Activated T-helper 2 cell treated with anti-CD3 and anti-CD28 coated beads, Interferon-gamma antibody, Interleukin-2, Interleukin-4, amounts not matched to agents 10 μg/mL and 5 μg/mL and 100 μg/mL, durations not matched to agents 14 hours and 24 hours and 36 hours (primary cell): ENCODE measurements around the gene ENTR1. TPM values are rescaled to one million over a fixed set of nuclear protein-coding genes. Genes with fewer than 3 reads are reported as not detected.
"Not testable (repeated sequence)": the region's sequence is repeated elsewhere in the genome, so short reads cannot be mapped to it uniquely, and the experiment has no call there.

Source experiments
- DNase-seq: peaks from one replicate; pipeline ENCODE4 v3.0.0; 2021; ENCODE audit warnings: low spot score
- H3K27ac Mint-ChIP-seq: one replicate; pipeline ENCODE4 v1.8.0; 2021; ENCODE audit warnings: mixed read lengths
- H3K27me3 Mint-ChIP-seq: one replicate; pipeline ENCODE4 v1.8.0; 2021; ENCODE audit warnings: low read depth, mixed read lengths
- H3K36me3 Mint-ChIP-seq: one replicate; pipeline ENCODE4 v1.8.0; 2021; ENCODE audit warnings: low read depth, mixed read lengths
- H3K4me1 Mint-ChIP-seq: one replicate; pipeline ENCODE4 v1.8.0; 2021; ENCODE audit warnings: low read depth, mixed read lengths
- H3K4me3 Mint-ChIP-seq: one replicate; pipeline ENCODE4 v1.8.0; 2021; ENCODE audit warnings: low read depth, mild to moderate bottlenecking, moderate library complexity, mixed read lengths
- H3K9me3 Mint-ChIP-seq: one replicate; pipeline ENCODE4 v1.8.0; 2021; ENCODE audit warnings: mixed read lengths
- intact Hi-C: fragments of 100-400 bp; cut with micrococcal nuclease; formaldehyde crosslinking; loops from one replicate; pipeline ENCODE4 v1.15.1; 2023
- total RNA-seq: library from RNA; stranded (reverse); gene quantifications from 2 replicates; pipeline ENCODE4 v1.2.3, GENCODE V29; 2022

Gene ENTR1
- total RNA-seq, 1 donor from 2014 or later: 75.6 TPM

- no peaks in the 10 kb centered on the region for H3K27me3 Mint-ChIP-seq
- peaks cover 4% of the 10 kb centered on the region for H3K4me1 Mint-ChIP-seq
- no peak for DNase-seq
- H3K27ac Mint-ChIP-seq: no peak overlapping the region
- intact Hi-C loops: no loop called here
- peaks cover 63% of the 10 kb centered on the region for H3K36me3 Mint-ChIP-seq
- no peak overlapping the region for H3K4me3 Mint-ChIP-seq
- H3K9me3 Mint-ChIP-seq: no peaks in the 10 kb centered on the region
Observed at GRCh38 chr9:136423432-136424146, 13.2 kb upstream of the ENTR1 start.

- intact Hi-C loops: no loop called here
- no peaks in the 10 kb centered on the region for H3K9me3 Mint-ChIP-seq
- no peak overlapping the region for H3K27ac Mint-ChIP-seq
- H3K4me1 Mint-ChIP-seq: peaks cover 4% of the 10 kb centered on the region
- no peak for DNase-seq
- no peak overlapping the region for H3K4me3 Mint-ChIP-seq
- no peaks in the 10 kb centered on the region for H3K27me3 Mint-ChIP-seq
- H3K36me3 Mint-ChIP-seq: peaks cover 66% of the 10 kb centered on the region
Observed at GRCh38 chr9:136422876-136423275, 12.5 kb upstream of the ENTR1 start.

GRCh38 chr9:136421791-136422190 is 11.4 kb upstream of the ENTR1 start:
- Mint-ChIP-seq H3K36me3 (peaks cover 69% of the 10 kb centered on the region), H3K27ac (no peak overlapping the region), H3K4me1 (peaks cover 4% of the 10 kb centered on the region), H3K9me3 (no peaks in the 10 kb centered on the region), H3K27me3 (no peaks in the 10 kb centered on the region), H3K4me3 (no peak overlapping the region)
- intact Hi-C loops: no loop called here
- DNase-seq: no peak

- H3K4me3 Mint-ChIP-seq: no peak overlapping the region
- no peaks in the 10 kb centered on the region for H3K4me1 Mint-ChIP-seq
- no peaks in the 10 kb centered on the region for H3K9me3 Mint-ChIP-seq
- DNase-seq: no peak
- intact Hi-C loops: no loop called here
- H3K27me3 Mint-ChIP-seq: no peaks in the 10 kb centered on the region
- H3K36me3 Mint-ChIP-seq: peaks cover 71% of the 10 kb centered on the region
- H3K27ac Mint-ChIP-seq: no peak overlapping the region
Observed at GRCh38 chr9:136419092-136419420, 8.6 kb upstream of the ENTR1 start.

DNA sequence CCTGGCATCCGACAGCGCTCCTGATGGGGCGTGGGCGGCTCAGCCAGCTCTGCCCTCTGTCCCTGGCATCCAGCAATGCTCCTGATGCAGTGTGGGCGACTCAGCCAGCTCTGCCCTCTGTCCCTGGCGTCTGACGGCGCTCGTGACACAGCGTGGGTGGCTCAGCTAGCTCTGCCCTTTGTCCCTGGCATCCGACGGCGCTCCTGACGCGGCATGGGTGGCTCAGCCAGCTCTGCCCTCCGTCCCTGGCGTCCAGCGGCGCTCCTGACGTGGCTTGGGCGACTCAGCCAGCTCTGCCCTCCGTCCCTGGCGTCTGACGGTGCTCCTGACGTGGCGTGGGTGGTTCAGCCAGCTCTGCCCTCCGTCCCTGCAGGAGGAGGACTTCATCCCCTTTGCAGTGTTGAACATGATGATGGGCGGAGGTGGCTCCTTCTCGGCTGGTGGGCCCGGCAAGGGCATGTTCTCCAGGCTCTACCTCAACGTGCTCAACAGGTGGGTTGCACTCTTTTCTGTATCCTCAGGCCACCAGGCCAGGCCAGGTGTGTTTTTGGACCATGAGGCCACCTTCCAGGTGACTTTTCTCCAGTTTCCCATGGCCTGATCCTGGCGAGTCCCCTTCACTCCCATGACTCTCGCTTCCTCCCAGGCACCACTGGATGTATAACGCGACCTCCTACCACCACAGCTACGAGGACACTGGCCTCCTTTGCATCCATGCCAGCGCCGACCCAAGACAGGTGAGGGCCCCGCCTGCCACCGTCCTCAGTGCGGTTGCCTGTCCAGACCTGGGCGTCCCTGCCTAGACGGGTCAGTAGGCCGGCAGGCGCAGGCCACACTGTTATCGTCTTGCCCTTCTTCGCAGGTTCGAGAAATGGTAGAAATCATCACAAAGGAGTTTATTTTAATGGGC is 8.0 kb upstream of the ENTR1 start:
- no peak overlapping the region for H3K27ac Mint-ChIP-seq

DNA sequence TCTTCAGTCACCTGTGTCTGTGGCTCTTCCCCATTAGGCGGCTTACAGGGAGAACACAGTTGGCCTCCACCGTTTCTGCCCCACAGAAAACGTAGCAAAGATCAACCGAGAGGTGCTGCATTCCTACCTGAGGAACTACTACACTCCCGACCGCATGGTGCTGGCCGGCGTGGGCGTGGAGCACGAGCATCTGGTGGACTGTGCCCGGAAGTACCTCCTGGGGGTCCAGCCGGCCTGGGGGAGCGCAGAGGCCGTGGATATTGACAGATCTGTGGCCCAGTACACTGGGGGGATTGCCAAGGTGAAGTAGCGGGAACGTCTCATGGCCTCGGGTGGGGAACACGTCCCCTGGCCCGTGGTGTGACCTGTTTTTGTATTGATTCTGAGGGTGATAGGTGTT is 6.5 kb upstream of the ENTR1 start:
- no peaks in the 10 kb centered on the region for H3K9me3 Mint-ChIP-seq
- no peak for DNase-seq
- H3K4me3 Mint-ChIP-seq: no peak overlapping the region
- H3K27me3 Mint-ChIP-seq: no peaks in the 10 kb centered on the region
- intact Hi-C loops: no loop called here
- H3K4me1 Mint-ChIP-seq: peaks cover 6% of the 10 kb centered on the region
- H3K36me3 Mint-ChIP-seq: peaks cover 79% of the 10 kb centered on the region
- H3K27ac Mint-ChIP-seq: no peak overlapping the region

More for the DNA sequence above, 8.0 kb upstream of the ENTR1 start:
- intact Hi-C loops: no loop called here
- H3K36me3 Mint-ChIP-seq: peaks cover 73% of the 10 kb centered on the region
- no peak for DNase-seq
- no peaks in the 10 kb centered on the region for H3K4me1 Mint-ChIP-seq
- no peaks in the 10 kb centered on the region for H3K27me3 Mint-ChIP-seq
- H3K9me3 Mint-ChIP-seq: no peaks in the 10 kb centered on the region
- H3K4me3 Mint-ChIP-seq: no peak overlapping the region

DNA sequence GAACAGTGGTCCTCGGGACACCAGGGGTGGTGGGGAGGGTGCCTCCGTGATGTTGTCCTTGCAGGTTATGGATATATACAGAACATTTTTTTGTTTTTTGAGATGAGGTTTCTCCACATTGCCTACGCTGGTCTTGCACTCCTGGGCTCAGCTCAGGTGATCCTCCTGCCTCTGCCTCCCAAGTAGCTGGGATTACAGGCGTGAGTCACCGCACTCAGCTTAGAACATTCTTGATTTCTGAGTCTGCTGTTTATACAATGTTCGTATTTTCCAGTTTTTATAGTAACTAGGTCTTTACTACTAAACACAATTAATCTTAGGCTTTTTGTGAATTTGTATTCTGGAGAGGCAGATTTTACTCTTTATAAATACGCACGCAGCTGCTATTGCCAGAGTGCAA is 6.0 kb upstream of the ENTR1 start:
- Mint-ChIP-seq H3K27ac (no peak overlapping the region), H3K9me3 (no peaks in the 10 kb centered on the region), H3K4me3 (no peak overlapping the region), H3K36me3 (peaks cover 78% of the 10 kb centered on the region), H3K27me3 (no peaks in the 10 kb centered on the region), H3K4me1 (peaks cover 9% of the 10 kb centered on the region)
- intact Hi-C loops: no loop called here
- no peak for DNase-seq

- Mint-ChIP-seq H3K4me3 (no peak overlapping the region), H3K27ac (no peak overlapping the region), H3K9me3 (no peaks in the 10 kb centered on the region), H3K4me1 (peaks cover 29% of the 10 kb centered on the region), H3K36me3 (peaks cover 76% of the 10 kb centered on the region), H3K27me3 (no peaks in the 10 kb centered on the region)
- intact Hi-C loops: no loop called here
- no peak for DNase-seq
Observed at GRCh38 chr9:136412962-136413361, 2.5 kb upstream of the ENTR1 start.

GRCh38 chr9:136411378-136411777 is 964 bp upstream of the ENTR1 start:
- H3K27ac Mint-ChIP-seq: peak overlapping the region; percentile 86
- DNase-seq: no peak
- H3K36me3 Mint-ChIP-seq: peaks cover 75% of the 10 kb centered on the region
- H3K4me1 Mint-ChIP-seq: peaks cover 32% of the 10 kb centered on the region
- intact Hi-C loops: loop anchor here (2.0 kb wide), 1 partner anchor 71 kb away; the partner anchor contains the start of gene SEC16A
- H3K4me3 Mint-ChIP-seq: peak overlapping the region; percentile 95
- no peaks in the 10 kb centered on the region for H3K27me3 Mint-ChIP-seq
- no peaks in the 10 kb centered on the region for H3K9me3 Mint-ChIP-seq

GRCh38 chr9:136409557-136410455 is 608 bp downstream of the ENTR1 start:
- Mint-ChIP-seq H3K36me3 (peaks cover 78% of the 10 kb centered on the region), H3K27me3 (no peaks in the 10 kb centered on the region), H3K4me3 (peak overlapping the region; percentile 92), H3K9me3 (no peaks in the 10 kb centered on the region), H3K27ac (peak overlapping the region; percentile 95), H3K4me1 (peaks cover 39% of the 10 kb centered on the region)
- DNase-seq: peak; percentile 32
- intact Hi-C loops: loop anchor here (1.0 to 10.0 kb wide), 5 partner anchors 10 to 295 kb away; partner anchors contain the start of genes GPSM1, SEC16A, SNAPC4 and TMEM250

DNA sequence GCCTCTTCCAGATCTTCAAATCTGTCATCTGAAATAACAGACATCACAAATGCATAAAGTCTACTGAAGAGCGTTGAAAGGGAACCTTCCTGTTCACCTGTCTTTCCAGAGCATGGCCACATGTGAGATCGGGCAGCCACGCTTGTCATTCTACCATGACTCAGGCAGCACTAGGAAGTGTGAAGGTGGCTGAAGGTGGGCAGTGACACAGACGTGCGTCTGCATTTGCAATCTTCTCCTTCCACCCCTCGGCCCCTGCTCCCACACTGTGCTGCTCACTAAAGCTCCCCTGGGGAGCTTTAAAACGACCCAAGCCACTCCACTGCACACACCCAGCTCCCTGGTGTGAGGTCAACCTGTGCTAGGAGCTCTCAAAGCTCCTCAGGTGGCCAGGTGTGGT is 2.5 kb downstream of the ENTR1 start:
- Mint-ChIP-seq H3K36me3 (peaks cover 76% of the 10 kb centered on the region), H3K4me1 (peaks cover 54% of the 10 kb centered on the region), H3K9me3 (no peaks in the 10 kb centered on the region), H3K27me3 (no peaks in the 10 kb centered on the region), H3K4me3 (peak overlapping the region; percentile 11), H3K27ac (no peak overlapping the region)
- DNase-seq: no peak
- intact Hi-C loops: loop anchor here (10.0 kb wide), 3 partner anchors 83 to 293 kb away; partner anchors contain the start of genes GPSM1 and TMEM250

DNA sequence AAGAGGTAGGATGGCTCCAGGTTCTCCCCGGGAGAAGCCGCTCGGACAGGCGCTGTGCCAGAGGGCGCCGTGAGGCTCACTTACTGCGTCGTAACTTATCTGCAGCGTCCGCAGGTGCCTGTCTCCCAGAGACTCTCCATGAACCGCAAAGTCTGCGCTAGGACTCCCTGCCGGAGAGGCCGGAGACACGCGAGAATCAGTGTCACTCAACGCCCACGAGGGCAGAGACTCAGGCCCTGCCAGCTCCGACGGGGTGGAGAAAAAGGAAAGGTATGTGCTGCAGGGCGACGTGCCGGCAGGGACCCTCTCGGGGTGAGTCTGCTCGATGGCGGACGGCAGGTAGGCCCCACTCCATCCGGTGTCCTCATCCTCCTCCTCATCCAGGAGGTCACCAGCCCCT is 3.4 kb downstream of the ENTR1 start:
- intact Hi-C loops: loop anchor here (10.0 kb wide), 3 partner anchors 82 to 292 kb away; partner anchors contain the start of genes GPSM1 and TMEM250
- H3K36me3 Mint-ChIP-seq: peaks cover 77% of the 10 kb centered on the region
- not testable (repeated sequence) for H3K27me3 Mint-ChIP-seq, H3K9me3 Mint-ChIP-seq, H3K4me3 Mint-ChIP-seq, H3K27ac Mint-ChIP-seq, DNase-seq
- peaks cover 50% of the 10 kb centered on the region for H3K4me1 Mint-ChIP-seq
